ENCODE measurements around the gene LRRC10.

Gene LRRC10

GRCh38 chr12:69566603-69567002 is 44.1 kb downstream of the LRRC10 start:
- in situ Hi-C loops (cut with HindIII; ENCODE audit: low sequenced_read_pairs) = no loop called here
- no peak for TF ChIP-seq CTCF (IDR thresholded peaks at IDR 0.05; ENCODE audit: low read depth, low read length, missing control alignments)

GRCh38 chr12:69563166-69563762 is 47.4 kb downstream of the LRRC10 start:
- no peak for TF ChIP-seq CTCF (IDR thresholded peaks at IDR 0.05; ENCODE audit: low read depth, low read length, missing control alignments)
- in situ Hi-C loops (cut with HindIII; ENCODE audit: low sequenced_read_pairs) = no loop called here
- H3K4me3 ChIP-seq (ENCODE audit: low read depth, low read length) = no peak overlapping the region
- DNase-seq (ENCODE audit: low read depth) = no peak

More at GRCh38 chr12:69566603-69567002, 44.1 kb downstream of the LRRC10 start:
- no peak overlapping the region for H3K4me3 ChIP-seq (ENCODE audit: low read depth, low read length)
- DNase-seq (ENCODE audit: low read depth) = no peak

Data from astrocyte of the cerebellum (primary cell).